H9 (cell line): Measurements from ENCODE around the gene ARHGAP4. TPM values are rescaled to one million over a fixed set of nuclear protein-coding genes. Genes with fewer than 3 reads are reported as not detected.
A peak's percentile ranks its signal among the peaks of the same experiment; 100 is the strongest.

Experiments
- DNase-seq: peaks from one replicate; pipeline ENCODE4 v3.0.0-alpha.2; 2017
- H2AFZ ChIP-seq: one replicate; pipeline ENCODE4 v1.6.1; 2013; ENCODE audit warnings: mild to moderate bottlenecking, low read length, control low read depth, moderate library complexity
- H2AK5ac ChIP-seq: 2 replicates; pipeline ENCODE4 v1.6.1; 2013; ENCODE audit warnings: low read length, control low read depth, mixed read lengths; ENCODE audit not compliant: insufficient read length
- H2BK120ac ChIP-seq: one replicate; pipeline ENCODE4 v1.6.1; 2013; ENCODE audit warnings: low read depth, mild to moderate bottlenecking, low read length, control low read depth, inconsistent platforms; ENCODE audit not compliant: poor library complexity, severe bottlenecking
- H2BK12ac ChIP-seq: 2 replicates; pipeline ENCODE4 v1.6.1; 2013; ENCODE audit warnings: low read length, control low read depth, mixed read lengths, low read depth; ENCODE audit not compliant: insufficient read length
- H2BK15ac ChIP-seq: 2 replicates; pipeline ENCODE4 v1.6.1; 2013; ENCODE audit warnings: low read depth, low read length, control low read depth
- H2BK20ac ChIP-seq: one replicate; pipeline ENCODE4 v1.6.1; 2013; ENCODE audit warnings: low read depth, mild to moderate bottlenecking, low read length, control low read depth, inconsistent platforms; ENCODE audit not compliant: poor library complexity, severe bottlenecking
- H2BK5ac ChIP-seq: 2 replicates; pipeline ENCODE4 v1.6.1; 2013; ENCODE audit warnings: low read length, control low read depth, mixed read lengths; ENCODE audit not compliant: insufficient read length
- H3K14ac ChIP-seq: 2 replicates; pipeline ENCODE4 v1.6.1; 2013; ENCODE audit warnings: low read length, control low read depth; ENCODE audit not compliant: insufficient read depth
- H3K18ac ChIP-seq: 2 replicates; pipeline ENCODE4 v1.6.1; 2013; ENCODE audit warnings: low read depth, mild to moderate bottlenecking, mixed read lengths, low read length, control low read depth; ENCODE audit not compliant: insufficient read length
- H3K23ac ChIP-seq: 2 replicates; pipeline ENCODE4 v1.6.1; 2013; ENCODE audit warnings: low read length, control low read depth, mixed read lengths, low read depth; ENCODE audit not compliant: insufficient read length
- H3K23me2 ChIP-seq: 2 replicates; pipeline ENCODE4 v1.6.1; 2013; ENCODE audit warnings: low read depth, mild to moderate bottlenecking, mixed read lengths, low read length, control low read depth; ENCODE audit not compliant: insufficient read length, poor library complexity, severe bottlenecking
- H3K27ac ChIP-seq: 2 replicates; pipeline ENCODE4 v1.5.1; 2013; ENCODE audit warnings: low read length, control low read depth, mixed read lengths, low read depth; ENCODE audit not compliant: insufficient read length
- H3K27me3 ChIP-seq: 2 replicates; pipeline ENCODE4 v1.6.1; 2013; ENCODE audit warnings: low read length, control low read depth, inconsistent platforms; ENCODE audit not compliant: insufficient read depth
- H3K4ac ChIP-seq: 2 replicates; pipeline ENCODE4 v1.6.1; 2013; ENCODE audit warnings: low read depth, mild to moderate bottlenecking, control low read depth, inconsistent platforms, low read length, moderate library complexity
- H3K4me1 ChIP-seq: 2 replicates; pipeline ENCODE4 v1.6.1; 2013; ENCODE audit warnings: low read length, control low read depth, inconsistent platforms; ENCODE audit not compliant: insufficient read depth
- H3K4me2 ChIP-seq: 2 replicates; pipeline ENCODE4 v1.6.1; 2013; ENCODE audit warnings: low read length, control low read depth, mixed read lengths; ENCODE audit not compliant: insufficient read length, insufficient read depth
- H3K56ac ChIP-seq: 2 replicates; pipeline ENCODE4 v1.6.1; 2013; ENCODE audit warnings: low read depth, mild to moderate bottlenecking, mixed read lengths, low read length, control low read depth; ENCODE audit not compliant: insufficient read length
- H3K79me1 ChIP-seq: 2 replicates; pipeline ENCODE4 v1.6.1; 2013; ENCODE audit warnings: low read depth, mild to moderate bottlenecking, moderate library complexity, low read length, control low read depth, inconsistent platforms; ENCODE audit not compliant: insufficient read depth, poor library complexity, severe bottlenecking
- H3K79me2 ChIP-seq: 2 replicates; pipeline ENCODE4 v1.6.1; 2013; ENCODE audit warnings: low read length, control low read depth, inconsistent platforms; ENCODE audit not compliant: insufficient read depth
- H3K9ac ChIP-seq: 2 replicates; pipeline ENCODE4 v1.6.1; 2013; ENCODE audit warnings: low read length, control low read depth, mixed read lengths; ENCODE audit not compliant: insufficient read length; ENCODE audit errors: extremely low read depth
- H3K9me3 ChIP-seq: one replicate; pipeline ENCODE4 v1.6.1; 2013; ENCODE audit warnings: low read depth, low read length, inconsistent platforms; ENCODE audit not compliant: control insufficient read depth
- H3T11ph ChIP-seq: one replicate; pipeline ENCODE4 v1.6.1; 2013; ENCODE audit warnings: mild to moderate bottlenecking, low read length, control low read depth, inconsistent platforms
- H4K20me1 ChIP-seq: one replicate; pipeline ENCODE4 v1.6.1; 2013; ENCODE audit not compliant: control insufficient read depth, insufficient read length, insufficient read depth
- H4K5ac ChIP-seq: 2 replicates; pipeline ENCODE4 v1.6.1; 2013; ENCODE audit warnings: low read depth, mild to moderate bottlenecking, mixed read lengths, low read length, control low read depth; ENCODE audit not compliant: insufficient read length
- H4K8ac ChIP-seq: replicated peaks from 2 replicates; pipeline ENCODE4 v1.6.1; 2013; ENCODE audit warnings: low read length, control low read depth, mixed read lengths, low read depth; ENCODE audit not compliant: insufficient read length
- H4K91ac ChIP-seq: 2 replicates; pipeline ENCODE4 v1.6.1; 2013; ENCODE audit warnings: low read depth, mild to moderate bottlenecking, moderate library complexity, mixed read lengths, low read length, control low read depth; ENCODE audit not compliant: insufficient read length
- H3K27ac Mint-ChIP-seq, 3 experiments: 2 replicates in 2 of 3; 3 replicates in 1 of 3; pipeline ENCODE4 v1.8.0; 2020 to 2021; ENCODE audit warnings: mixed read lengths in 3 of 3, mild to moderate bottlenecking in 1 of 3, moderate library complexity in 1 of 3
- H3K27me3 Mint-ChIP-seq: 2 replicates; pipeline ENCODE4 v1.8.0; 2021; ENCODE audit warnings: low read depth, mild to moderate bottlenecking, moderate library complexity, mixed read lengths
- H3K36me3 Mint-ChIP-seq, 3 experiments: 2 replicates in 2 of 3; 3 replicates in 1 of 3; pipeline ENCODE4 v1.8.0; 2020 to 2021; ENCODE audit warnings: low read depth in 3 of 3, mixed read lengths in 3 of 3; ENCODE audit not compliant: insufficient read depth in 1 of 3
- H3K4me1 Mint-ChIP-seq, 2 experiments: 2 replicates each; pipeline ENCODE4 v1.8.0; 2020; ENCODE audit warnings: mixed read lengths in 2 of 2
- H3K4me3 Mint-ChIP-seq, 2 experiments: 2 replicates in 1 of 2; 3 replicates in 1 of 2; pipeline ENCODE4 v1.8.0; 2020 to 2021; ENCODE audit warnings: mild to moderate bottlenecking in 2 of 2, mixed read lengths in 2 of 2, moderate library complexity in 1 of 2
- H3K9me3 Mint-ChIP-seq, 2 experiments: 2 replicates in 1 of 2; 3 replicates in 1 of 2; pipeline ENCODE4 v1.8.0; 2020; ENCODE audit warnings: mild to moderate bottlenecking in 2 of 2, mixed read lengths in 2 of 2, moderate library complexity in 1 of 2
- CTCF ChIP-seq: fragments of 200-600 bp; sonication (generic); conservative IDR thresholded peaks from 3 replicates; pipeline ENCODE4 v1.8.0; 2021; ENCODE audit warnings: antibody characterized with exemption, mild to moderate bottlenecking
- WGBS: extraction: QIAGEN DNeasy Blood & Tissue Kit; methylation state at CpG from one replicate; pipeline ENCODE4 v1.1.7; 2013; ENCODE audit warnings: missing lambda C conversion rate, low lambda C conversion rate, mixed read lengths; ENCODE audit not compliant: insufficient read length; ENCODE audit errors: extremely low coverage; 5-methylcytosine and 5-hydroxymethylcytosine counted together
- total RNA-seq: library from RNA; stranded (reverse); gene quantifications from 2 replicates; pipeline ENCODE4 v1.2.1, GENCODE V29; 2021

ARHGAP4 gene
- total RNA-seq, 1 experiment from 2014 or later = 37.8 TPM

- Histone ChIP-seq H3K79me2 (no peaks in the 10 kb centered on the region), H3K23me2 (peaks cover 4% of the 10 kb centered on the region), H3K4ac (no peak overlapping the region), H2BK12ac (no peak overlapping the region), H3K56ac (no peak overlapping the region), H3K14ac (0 out of 2 replicates have a peak overlapping the region, but pooled peaks have one; percentile 31), H3K23ac (no peak overlapping the region), H3K9ac (no peak overlapping the region), H2BK120ac (no peak overlapping the region), H2BK5ac (no peak overlapping the region), H2BK15ac (no peak overlapping the region), H3K4me1 (no peaks in the 10 kb centered on the region), H2AK5ac (no peak overlapping the region), H4K8ac (no peak overlapping the region), H4K20me1 (no peaks in the 10 kb centered on the region), H4K5ac (no peak overlapping the region), H3K27me3 (no peaks in the 10 kb centered on the region), H3K27ac (no peak overlapping the region), H2BK20ac (no peak overlapping the region), H3T11ph (no peak overlapping the region), H4K91ac (no peak overlapping the region), H3K18ac (no peak overlapping the region), H3K4me2 (peak overlapping the region; percentile 25), H3K79me1 (no peaks in the 10 kb centered on the region), H2AFZ (no peak overlapping the region), H3K9me3 (peaks cover 18% of the 10 kb centered on the region)
- no peak for TF ChIP-seq CTCF
- DNase-seq = no peak
- H3K27ac Mint-ChIP-seq = no peak overlapping the region
- H3K27me3 Mint-ChIP-seq = peaks cover 28% of the 10 kb centered on the region
- no CpG with 5 or more reads among the region's 13 CpGs for WGBS
- peaks cover 4 to 14% (median 8%) of the 10 kb centered on the region in 3 experiments; a peak in 6 of 7 replicates for H3K36me3 Mint-ChIP-seq
- peaks cover 52 to 63% of the 10 kb centered on the region in 2 experiments for H3K9me3 Mint-ChIP-seq
- peak overlapping the region; percentile 60 to 80 for H3K4me3 Mint-ChIP-seq
- H3K4me1 Mint-ChIP-seq = peaks cover 9 to 22% of the 10 kb centered on the region in 2 experiments
Measured at GRCh38 chrX:153886915-153887314, 39.1 kb downstream of the ARHGAP4 start.
